Astrocyte of the spinal cord (primary cell): ENCODE results near the gene FRAS1.
"Not testable (repeated sequence)": the region's sequence is repeated elsewhere in the genome, so short reads cannot be mapped to it uniquely, and the experiment has no call there.

ENCODE experiments used
- DNase-seq: peaks from one replicate; pipeline ENCODE4 v3.0.0; 2011; ENCODE audit warnings: low read depth, low spot score
- H3K4me3 ChIP-seq: 2 replicates; pipeline ENCODE4 v1.5.1; 2011; ENCODE audit warnings: low read depth, mild to moderate bottlenecking, low read length, moderate library complexity
- in situ Hi-C: cut with HindIII; loops from 2 replicates; pipeline ENCODE4 v1.10.0; 2017; ENCODE audit warnings: low sequenced_read_pairs
- TF ChIP-seq, protein P1 (sequence below): IDR thresholded peaks from 2 replicates; pipeline ENCODE4 v1.5.1; 2012; ENCODE audit warnings: low read depth, mild to moderate bottlenecking, low read length, inconsistent platforms

Gene FRAS1, protein sequence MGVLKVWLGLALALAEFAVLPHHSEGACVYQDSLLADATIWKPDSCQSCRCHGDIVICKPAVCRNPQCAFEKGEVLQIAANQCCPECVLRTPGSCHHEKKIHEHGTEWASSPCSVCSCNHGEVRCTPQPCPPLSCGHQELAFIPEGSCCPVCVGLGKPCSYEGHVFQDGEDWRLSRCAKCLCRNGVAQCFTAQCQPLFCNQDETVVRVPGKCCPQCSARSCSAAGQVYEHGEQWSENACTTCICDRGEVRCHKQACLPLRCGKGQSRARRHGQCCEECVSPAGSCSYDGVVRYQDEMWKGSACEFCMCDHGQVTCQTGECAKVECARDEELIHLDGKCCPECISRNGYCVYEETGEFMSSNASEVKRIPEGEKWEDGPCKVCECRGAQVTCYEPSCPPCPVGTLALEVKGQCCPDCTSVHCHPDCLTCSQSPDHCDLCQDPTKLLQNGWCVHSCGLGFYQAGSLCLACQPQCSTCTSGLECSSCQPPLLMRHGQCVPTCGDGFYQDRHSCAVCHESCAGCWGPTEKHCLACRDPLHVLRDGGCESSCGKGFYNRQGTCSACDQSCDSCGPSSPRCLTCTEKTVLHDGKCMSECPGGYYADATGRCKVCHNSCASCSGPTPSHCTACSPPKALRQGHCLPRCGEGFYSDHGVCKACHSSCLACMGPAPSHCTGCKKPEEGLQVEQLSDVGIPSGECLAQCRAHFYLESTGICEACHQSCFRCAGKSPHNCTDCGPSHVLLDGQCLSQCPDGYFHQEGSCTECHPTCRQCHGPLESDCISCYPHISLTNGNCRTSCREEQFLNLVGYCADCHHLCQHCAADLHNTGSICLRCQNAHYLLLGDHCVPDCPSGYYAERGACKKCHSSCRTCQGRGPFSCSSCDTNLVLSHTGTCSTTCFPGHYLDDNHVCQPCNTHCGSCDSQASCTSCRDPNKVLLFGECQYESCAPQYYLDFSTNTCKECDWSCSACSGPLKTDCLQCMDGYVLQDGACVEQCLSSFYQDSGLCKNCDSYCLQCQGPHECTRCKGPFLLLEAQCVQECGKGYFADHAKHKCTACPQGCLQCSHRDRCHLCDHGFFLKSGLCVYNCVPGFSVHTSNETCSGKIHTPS (N-terminal part only)

DNA sequence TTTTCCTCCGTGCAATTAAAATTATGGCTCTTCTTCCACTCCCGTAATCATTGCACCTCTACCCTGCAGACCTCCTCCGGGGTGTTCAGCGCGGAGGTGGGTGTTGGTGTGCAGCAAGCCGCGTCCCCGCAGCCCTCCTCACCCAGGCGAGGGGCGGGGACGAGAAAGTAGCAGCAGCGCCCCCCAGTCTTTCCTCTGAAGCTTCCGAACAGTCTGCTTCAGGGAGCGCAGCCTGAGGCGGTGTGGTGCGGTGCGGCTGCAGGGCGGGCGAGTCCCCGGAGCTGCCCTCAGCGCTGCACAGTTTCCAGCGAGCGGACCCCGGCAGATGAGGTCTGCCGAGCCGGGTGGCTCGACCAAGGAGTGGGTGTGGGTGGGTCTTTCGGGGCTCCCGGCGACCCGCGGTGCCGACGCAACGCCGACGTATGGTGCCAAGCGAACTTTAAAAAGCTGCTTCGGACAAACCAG is at the start of gene FRAS1:
Gene FRAS1 (plus strand): TSS at position 189 of the 465 bp plus-strand sequence. CDS start 687 bp downstream, outside the sequence.
- TF ChIP-seq, protein P1, sequence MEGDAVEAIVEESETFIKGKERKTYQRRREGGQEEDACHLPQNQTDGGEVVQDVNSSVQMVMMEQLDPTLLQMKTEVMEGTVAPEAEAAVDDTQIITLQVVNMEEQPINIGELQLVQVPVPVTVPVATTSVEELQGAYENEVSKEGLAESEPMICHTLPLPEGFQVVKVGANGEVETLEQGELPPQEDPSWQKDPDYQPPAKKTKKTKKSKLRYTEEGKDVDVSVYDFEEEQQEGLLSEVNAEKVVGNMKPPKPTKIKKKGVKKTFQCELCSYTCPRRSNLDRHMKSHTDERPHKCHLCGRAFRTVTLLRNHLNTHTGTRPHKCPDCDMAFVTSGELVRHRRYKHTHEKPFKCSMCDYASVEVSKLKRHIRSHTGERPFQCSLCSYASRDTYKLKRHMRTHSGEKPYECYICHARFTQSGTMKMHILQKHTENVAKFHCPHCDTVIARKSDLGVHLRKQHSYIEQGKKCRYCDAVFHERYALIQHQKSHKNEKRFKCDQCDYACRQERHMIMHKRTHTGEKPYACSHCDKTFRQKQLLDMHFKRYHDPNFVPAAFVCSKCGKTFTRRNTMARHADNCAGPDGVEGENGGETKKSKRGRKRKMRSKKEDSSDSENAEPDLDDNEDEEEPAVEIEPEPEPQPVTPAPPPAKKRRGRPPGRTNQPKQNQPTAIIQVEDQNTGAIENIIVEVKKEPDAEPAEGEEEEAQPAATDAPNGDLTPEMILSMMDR, result peak; percentile 19
- peak within 1 kb of the TSS; percentile 61 for H3K4me3 ChIP-seq
- peak; percentile 38 for DNase-seq
- in situ Hi-C loops, result no loop called here

DNA sequence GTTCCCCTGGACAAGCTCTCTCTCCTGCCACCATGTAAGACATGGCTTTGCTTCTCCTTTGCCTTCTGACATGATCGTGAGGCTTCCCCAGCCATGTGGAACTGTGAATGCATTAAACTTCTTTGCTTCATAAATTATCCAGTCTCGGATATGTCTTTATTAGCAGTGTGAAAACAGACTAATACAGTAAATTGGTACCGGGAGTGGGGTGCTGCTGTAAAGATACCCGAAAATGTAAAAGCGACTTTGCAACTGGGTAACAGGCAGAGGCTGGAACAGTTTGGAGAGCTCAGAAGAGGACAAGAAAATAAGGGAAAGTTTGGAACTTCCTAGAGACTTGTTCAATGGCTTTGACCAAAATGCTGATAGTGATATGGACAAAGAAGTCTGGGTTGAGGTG is 46.1 kb upstream of the FRAS1 start:
- H3K4me3 ChIP-seq, in situ Hi-C loops, DNase-seq: not testable (repeated sequence)

DNA sequence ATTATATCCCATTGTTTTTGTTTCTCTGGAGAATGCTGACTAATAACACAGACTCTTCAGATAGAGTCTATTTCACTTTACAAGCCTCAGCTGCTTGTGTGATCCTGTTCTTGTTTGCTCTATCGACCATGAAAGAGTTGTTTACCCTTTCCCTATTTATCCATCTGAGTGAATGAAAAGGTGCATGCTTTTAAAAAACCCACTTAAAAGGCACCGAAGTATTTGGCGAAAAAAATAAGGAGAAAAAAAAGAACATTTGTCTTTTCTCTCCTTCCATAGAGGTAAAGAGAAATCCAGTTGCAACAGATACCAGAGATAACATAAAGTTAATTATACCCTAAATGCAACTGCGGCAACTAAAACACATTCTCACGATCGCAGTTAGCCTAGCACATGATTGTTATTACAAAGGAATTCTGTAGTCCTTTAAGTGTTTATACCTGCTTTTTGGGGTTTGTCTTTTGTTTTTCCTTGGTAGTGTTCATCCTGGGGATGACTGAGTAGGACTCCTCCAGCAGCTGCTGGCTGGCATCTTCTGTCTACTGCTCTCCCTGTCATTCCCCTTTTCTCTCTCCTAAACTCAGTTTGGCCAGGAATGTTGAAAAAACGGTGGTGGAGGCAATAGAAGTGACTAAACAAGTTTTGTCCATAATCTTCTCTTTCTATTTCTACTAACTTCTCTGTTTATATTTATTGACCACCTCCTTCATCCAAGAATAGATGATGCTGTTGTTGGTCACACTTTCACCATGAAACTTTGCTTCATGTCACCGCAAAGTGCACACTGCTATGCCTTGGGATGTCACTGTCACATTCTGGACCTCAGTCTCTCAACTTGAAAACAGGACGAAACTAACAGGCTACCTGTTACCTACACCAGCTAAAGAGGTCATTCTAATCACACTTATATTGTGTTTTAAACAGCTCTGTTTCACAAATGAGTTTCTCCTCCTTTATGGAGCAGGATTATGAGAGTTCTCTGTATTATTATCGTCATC is 41.9 kb upstream of the FRAS1 start:
- in situ Hi-C loops, result no loop called here
- TF ChIP-seq, protein P1, result no peak
- no peak for DNase-seq
- H3K4me3 ChIP-seq, result no peak overlapping the region

DNA sequence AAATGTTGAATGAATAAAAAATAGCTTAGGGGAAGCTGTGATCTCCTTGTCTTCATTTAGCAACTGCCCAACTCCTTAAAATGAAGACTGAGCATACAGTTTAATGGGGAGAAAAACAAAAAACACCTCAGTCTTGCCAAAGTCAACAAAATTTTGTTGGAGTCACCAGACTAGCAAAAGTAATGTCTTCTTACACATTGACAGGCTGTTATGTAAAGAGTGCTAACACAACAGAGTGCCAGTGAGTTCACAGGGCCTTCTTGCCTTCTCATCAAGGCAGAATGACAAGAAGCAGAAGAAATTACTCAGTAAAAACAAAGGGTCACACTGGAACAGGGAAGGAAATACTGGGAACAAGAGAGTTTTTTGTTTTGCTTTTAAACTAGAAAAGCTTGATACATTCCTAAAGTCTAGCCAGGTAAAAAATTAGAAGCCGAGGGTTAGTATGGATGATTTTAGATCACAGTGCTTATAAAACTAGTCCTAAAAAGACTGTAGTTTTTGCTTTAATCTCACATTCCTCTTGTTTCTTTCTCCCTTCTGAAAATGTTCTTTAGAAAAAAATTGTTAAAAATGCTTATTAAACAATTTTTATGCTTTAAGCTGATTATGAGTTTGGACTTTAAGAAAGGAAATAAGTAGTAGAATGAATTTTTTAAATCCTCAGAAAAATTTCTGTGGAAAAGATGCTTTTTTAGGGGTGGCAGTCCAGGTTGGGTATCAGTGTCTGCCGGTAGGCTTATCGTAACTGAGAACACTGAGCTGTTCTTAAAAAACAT is 38.7 kb upstream of the FRAS1 start:
- no peak overlapping the region for H3K4me3 ChIP-seq
- in situ Hi-C loops, result no loop called here
- TF ChIP-seq, protein P1, result no peak
- DNase-seq, result no peak

DNA sequence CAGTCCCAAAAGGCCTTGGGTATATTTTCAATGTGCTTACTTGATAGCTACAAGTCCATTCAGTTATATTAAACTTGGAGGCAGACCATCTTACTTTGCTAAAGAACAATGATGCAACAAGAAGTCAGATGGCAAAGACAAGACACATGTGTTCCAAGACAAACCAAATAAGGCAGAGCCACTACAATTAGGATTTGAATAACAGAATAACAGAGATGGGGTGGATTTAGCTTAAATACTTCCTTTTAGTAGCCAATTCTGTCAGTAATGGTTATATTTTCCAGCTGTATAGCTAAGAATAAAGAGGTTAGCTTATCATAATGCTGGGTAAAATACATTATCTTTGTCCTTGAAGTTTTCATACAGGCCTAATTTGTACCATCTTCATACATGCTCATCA is 37.7 kb upstream of the FRAS1 start:
- in situ Hi-C loops, result no loop called here
- no peak overlapping the region for H3K4me3 ChIP-seq
- TF ChIP-seq, protein P1, result no peak
- DNase-seq, result no peak

DNA sequence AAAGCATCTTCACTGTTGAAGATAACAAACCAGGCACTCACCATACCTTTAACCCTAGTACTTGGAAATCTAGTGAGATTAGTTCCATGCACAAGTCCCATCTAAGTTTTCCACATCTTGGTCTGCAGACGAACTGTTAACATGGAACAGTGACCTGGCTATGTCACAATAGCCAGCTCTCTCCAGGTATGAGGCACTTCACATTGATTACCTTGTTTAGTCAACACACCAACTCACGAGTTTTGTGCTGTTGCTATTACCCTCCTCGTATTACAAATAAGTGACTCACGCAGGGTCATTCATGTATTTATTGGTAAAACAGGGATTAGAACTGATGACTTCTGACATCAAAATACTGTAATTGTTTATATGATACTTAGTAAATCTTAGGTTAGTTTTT is 36.4 kb upstream of the FRAS1 start:
- TF ChIP-seq, protein P1, result no peak
- in situ Hi-C loops, result no loop called here
- DNase-seq, result no peak
- H3K4me3 ChIP-seq, result no peak overlapping the region
